Measurements from ENCODE around the gene CYP4F2. TPM values are rescaled to one million over a fixed set of nuclear protein-coding genes. Genes with fewer than 3 reads are reported as not detected.
"Not testable (repeated sequence)": the region's sequence is repeated elsewhere in the genome, so short reads cannot be mapped to it uniquely, and the experiment has no call there.

CYP4F2 gene
- total RNA-seq, 2 donors from 2014 or later, result not detected

DNA sequence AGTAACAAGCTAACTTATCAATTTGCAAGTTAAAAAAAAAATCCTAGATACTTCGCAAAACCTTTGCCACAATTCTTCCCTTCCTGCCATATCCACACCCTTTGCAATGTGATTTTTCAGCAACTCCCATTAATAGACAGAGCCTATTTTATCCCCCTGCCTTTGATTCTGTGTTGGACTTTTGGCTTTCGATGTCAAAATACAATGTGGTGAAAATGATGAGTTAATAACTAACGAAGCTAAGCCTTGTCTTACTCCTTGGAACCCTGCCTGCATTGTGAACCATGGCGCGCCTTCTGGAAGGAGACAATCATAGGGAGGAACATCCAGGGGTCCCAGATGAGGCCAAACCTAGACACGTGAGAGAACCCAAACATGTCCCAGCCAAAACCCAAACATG lies 6.4 kb downstream of the CYP4F2 start:
- no peaks in the 10 kb centered on the region for H3K9me3 ChIP-seq
- no peaks in the 10 kb centered on the region for H3K27me3 ChIP-seq
- H3K27ac ChIP-seq, result no peak overlapping the region
- H3K4me1 ChIP-seq, result no peaks in the 10 kb centered on the region
- TF ChIP-seq CTCF (IDR thresholded peaks at IDR 0.05), result no peak
- no peak for DNase-seq (ENCODE audit: low spot score)
- no peak overlapping the region for H3K4me3 ChIP-seq
- H3K36me3 ChIP-seq, result no peaks in the 10 kb centered on the region

DNA sequence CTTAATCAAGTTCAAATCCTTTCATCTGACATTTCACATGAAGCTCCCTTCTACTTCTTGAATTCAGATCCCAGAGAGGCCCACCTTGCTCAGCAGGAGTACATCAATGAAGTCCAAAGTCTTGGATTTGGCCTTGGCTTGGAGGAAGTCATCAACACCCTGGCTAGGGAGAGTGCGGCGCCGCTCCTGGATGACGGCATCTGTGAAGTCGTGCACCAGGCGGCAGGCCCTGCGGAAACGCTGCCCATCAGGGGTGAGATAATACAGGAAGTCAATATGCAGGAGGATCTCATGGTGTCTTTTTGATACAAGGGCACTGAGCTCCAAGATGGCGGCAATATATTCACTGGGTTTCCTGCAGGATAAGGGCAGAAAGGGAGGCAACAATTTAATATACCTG lies 8.5 kb downstream of the CYP4F2 start:
- H3K4me1 ChIP-seq; H3K4me3 ChIP-seq; DNase-seq (ENCODE audit: low spot score); H3K9me3 ChIP-seq; H3K36me3 ChIP-seq; H3K27me3 ChIP-seq; H3K27ac ChIP-seq: not testable (repeated sequence)

DNA sequence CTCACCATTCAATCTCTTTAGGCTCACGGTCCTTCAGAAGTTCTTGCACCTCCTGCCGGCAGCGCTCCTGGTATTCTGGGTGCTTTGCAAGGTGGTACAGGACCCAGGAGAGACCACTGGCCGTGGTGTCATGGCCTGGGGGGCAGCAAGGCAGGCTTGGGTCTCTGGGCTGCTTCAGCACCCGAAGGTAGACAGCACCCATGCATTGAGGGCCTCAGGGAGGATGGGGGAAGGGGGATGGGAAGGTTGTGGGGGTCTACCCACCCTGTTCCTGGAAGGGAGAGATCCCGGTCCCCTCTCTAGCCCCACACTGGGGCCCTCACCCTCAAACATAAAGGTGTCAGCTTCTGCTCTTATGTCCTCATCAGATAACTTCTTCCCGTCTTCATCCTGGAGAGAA lies 12.0 kb downstream of the CYP4F2 start:
- Histone ChIP-seq H3K27me3 (no peaks in the 10 kb centered on the region), H3K9me3 (no peaks in the 10 kb centered on the region), H3K4me3 (no peak overlapping the region), H3K4me1 (no peaks in the 10 kb centered on the region), H3K36me3 (no peaks in the 10 kb centered on the region), H3K27ac (no peak overlapping the region)
- TF ChIP-seq CTCF (IDR thresholded peaks at IDR 0.05), result no peak
- no peak for DNase-seq (ENCODE audit: low spot score)

DNA sequence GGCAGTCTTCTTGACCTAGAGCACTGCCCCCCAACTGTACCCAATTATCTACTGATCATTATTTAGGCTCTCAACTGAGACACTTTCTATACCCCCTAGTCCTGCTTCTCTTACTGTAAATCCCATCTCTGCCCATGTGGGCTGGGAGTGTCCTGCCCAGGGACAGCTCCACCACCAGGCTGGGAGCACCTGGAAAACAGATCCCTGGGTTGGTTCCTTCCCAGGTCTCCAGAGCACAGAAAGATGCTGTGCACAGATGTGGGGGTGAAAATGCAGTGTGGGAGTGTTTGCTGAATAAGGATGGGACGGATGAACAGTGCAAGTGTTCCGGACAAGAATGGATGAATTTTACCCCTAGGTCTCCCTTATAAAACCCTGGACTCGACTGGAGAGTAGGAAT lies 12.7 kb downstream of the CYP4F2 start:
- no peaks in the 10 kb centered on the region for H3K9me3 ChIP-seq
- H3K36me3 ChIP-seq, result no peaks in the 10 kb centered on the region
- H3K27me3 ChIP-seq, result no peaks in the 10 kb centered on the region
- H3K27ac ChIP-seq, result no peak overlapping the region
- no peak overlapping the region for H3K4me3 ChIP-seq
- H3K4me1 ChIP-seq, result no peaks in the 10 kb centered on the region
- TF ChIP-seq CTCF (IDR thresholded peaks at IDR 0.05), result no peak
- no peak for DNase-seq (ENCODE audit: low spot score)

- DNase-seq (ENCODE audit: low spot score); H3K27ac ChIP-seq; H3K36me3 ChIP-seq; H3K9me3 ChIP-seq; H3K4me3 ChIP-seq; H3K27me3 ChIP-seq; H3K4me1 ChIP-seq: not testable (repeated sequence)
These were observed 14.5 kb downstream of the CYP4F2 start for GRCh38 chr19:15883329-15883728.

DNA sequence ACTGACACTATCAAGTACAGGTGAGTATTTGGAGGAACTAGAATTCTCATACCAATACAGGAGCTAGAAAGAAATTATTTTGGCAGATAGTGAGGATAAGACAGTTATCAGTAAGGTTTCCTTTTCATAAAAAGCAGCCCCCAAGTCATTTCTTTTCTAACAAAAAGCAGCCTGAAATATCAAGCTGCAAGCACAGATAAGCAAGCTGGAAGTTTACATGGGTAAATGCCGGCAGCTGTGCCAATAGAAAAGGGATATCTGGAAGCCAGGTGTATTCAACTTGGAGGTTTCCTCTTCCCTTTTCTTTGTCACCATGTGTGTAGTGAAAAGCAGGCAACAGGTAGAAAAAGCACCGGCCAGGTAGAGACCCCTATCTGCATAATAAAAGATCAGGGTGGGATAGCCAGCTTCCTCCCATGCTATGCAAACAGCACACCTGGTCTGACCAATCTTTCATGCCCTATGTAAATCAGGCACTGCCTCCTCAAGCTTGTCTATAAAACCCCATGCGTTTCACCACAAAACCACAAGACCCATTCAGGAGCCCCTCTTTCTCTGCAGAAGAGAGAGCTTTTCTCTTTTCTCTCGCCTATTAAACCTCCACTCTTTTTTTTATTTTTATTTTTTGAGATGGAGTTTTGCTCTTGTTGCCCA lies 22.9 kb downstream of the CYP4F2 start:
- DNase-seq (ENCODE audit: low spot score), result no peak
- Histone ChIP-seq H3K4me3 (no peak overlapping the region), H3K9me3 (no peaks in the 10 kb centered on the region), H3K4me1 (no peaks in the 10 kb centered on the region), H3K27ac (no peak overlapping the region), H3K27me3 (peaks cover 0 to 6% of the 10 kb centered on the region in 2 donors), H3K36me3 (no peaks in the 10 kb centered on the region)
- TF ChIP-seq CTCF (IDR thresholded peaks at IDR 0.05), result no peak

DNA sequence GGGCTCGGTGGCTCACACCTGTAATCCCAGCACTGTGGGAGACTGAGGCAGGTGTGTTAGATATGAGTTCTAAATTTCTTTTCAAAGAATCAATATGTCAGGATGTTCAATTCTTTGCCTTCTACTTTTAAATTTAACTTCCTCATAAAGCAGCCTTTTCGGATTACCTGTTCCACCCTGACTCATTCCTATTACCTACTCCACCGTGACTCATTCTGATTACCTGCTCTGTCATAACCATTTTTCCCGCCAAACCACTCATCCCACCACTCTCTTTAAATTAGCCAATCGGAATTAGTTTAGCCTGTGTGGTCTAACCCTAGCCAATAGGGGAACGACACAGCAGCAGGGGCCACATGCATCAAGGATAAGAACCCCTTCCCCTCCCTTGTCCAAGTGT lies 24.1 kb downstream of the CYP4F2 start:
- H3K9me3 ChIP-seq; H3K4me3 ChIP-seq; H3K36me3 ChIP-seq; DNase-seq (ENCODE audit: low spot score); H3K27ac ChIP-seq; H3K4me1 ChIP-seq; H3K27me3 ChIP-seq: not testable (repeated sequence)
